OCI-LY7 (cell line): ENCODE data around the gene RXRG. TPM values are rescaled to one million over a fixed set of nuclear protein-coding genes. Genes with fewer than 3 reads are reported as not detected.

ENCODE experiments used
- BruUV-seq: library from RNA; stranded (reverse); fragments of 400-500 nt; replicated peaks from 2 replicates; lab custom pipeline; 2021; lab: Mats Ljungman, UMichigan
- CTCF ChIA-PET: fragments of 300-600 bp; sonication (Branson Sonifier 250); formaldehyde crosslinking; loops from one replicate; lab custom pipeline; 2022; ENCODE audit warnings: antibody characterized with exemption; ENCODE audit not compliant: unreplicated experiment; lab: Charles Lee
- POLR2A ChIA-PET: fragments of 300-600 bp; sonication (Branson Sonifier 250); formaldehyde crosslinking; loops from one replicate; lab custom pipeline; 2022; ENCODE audit warnings: antibody characterized with exemption; lab: Charles Lee
- DNase-seq: peaks from one replicate; pipeline ENCODE4 v3.0.0-alpha.2; 2015; ENCODE audit warnings: low spot score
- H2AFZ ChIP-seq: fragments of 200-600 bp; sonication (generic), shearing (Covaris generic); 2 replicates; pipeline ENCODE4 v1.6.1; 2014; ENCODE audit warnings: mild to moderate bottlenecking, antibody characterized with exemption, low read length, moderate library complexity
- H3K27ac ChIP-seq: fragments of 200-600 bp; sonication (generic); 2 replicates; pipeline ENCODE4 v1.5.1; 2014; ENCODE audit warnings: mixed run types, low read depth, mild to moderate bottlenecking, moderate library complexity, low read length, inconsistent platforms; ENCODE audit not compliant: poor library complexity, severe bottlenecking
- H3K36me3 ChIP-seq: fragments of 200-600 bp; sonication (generic); 2 replicates; pipeline ENCODE4 v1.6.1; 2014; ENCODE audit warnings: mild to moderate bottlenecking, antibody characterized with exemption, low read length, moderate library complexity, mixed read lengths; ENCODE audit not compliant: insufficient read depth
- H3K4me1 ChIP-seq: fragments of 200-600 bp; sonication (generic); 2 replicates; pipeline ENCODE4 v1.5.1; 2014; ENCODE audit warnings: mild to moderate bottlenecking, low read length; ENCODE audit not compliant: insufficient read depth, poor library complexity, severe bottlenecking
- H3K4me2 ChIP-seq: fragments of 200-600 bp; sonication (generic); 2 replicates; pipeline ENCODE4 v1.6.1; 2014; ENCODE audit warnings: mild to moderate bottlenecking, low read length
- H3K4me3 ChIP-seq: fragments of 200-600 bp; sonication (generic); 2 replicates; pipeline ENCODE4 v1.5.1; 2014; ENCODE audit warnings: mild to moderate bottlenecking, low read depth, low read length; ENCODE audit not compliant: poor library complexity, severe bottlenecking
- H3K79me2 ChIP-seq: fragments of 200-600 bp; sonication (generic); 2 replicates; pipeline ENCODE4 v1.6.1; 2016; ENCODE audit warnings: low read depth, mild to moderate bottlenecking, low read length, moderate library complexity, mixed read lengths; ENCODE audit not compliant: insufficient read depth
- H3K9me2 ChIP-seq: fragments of 200-600 bp; sonication (generic); 2 replicates; pipeline ENCODE4 v1.6.1; 2016; ENCODE audit warnings: mild to moderate bottlenecking, low read length, mixed read lengths; ENCODE audit not compliant: insufficient read depth
- H3K9me3 ChIP-seq: fragments of 200-600 bp; sonication (generic); 2 replicates; pipeline ENCODE4 v1.6.1; 2014; ENCODE audit warnings: mild to moderate bottlenecking, mixed run types, low read length, mixed read lengths
- H4K20me1 ChIP-seq: fragments of 200-600 bp; sonication (generic); 2 replicates; pipeline ENCODE4 v1.6.1; 2014; ENCODE audit warnings: mild to moderate bottlenecking, antibody characterized with exemption, low read length, moderate library complexity, mixed read lengths; ENCODE audit not compliant: insufficient read depth
- EZH2phosphoT487 ChIP-seq: fragments of 200-600 bp; sonication (generic); IDR thresholded peaks from 2 replicates; pipeline ENCODE4 v1.6.1; 2018; ENCODE audit warnings: low read depth, borderline replicate concordance, mild to moderate bottlenecking, mixed run types, antibody characterized with exemption, low read length, moderate library complexity, mixed read lengths
- intact Hi-C: fragments of 100-400 bp; cut with micrococcal nuclease; formaldehyde crosslinking; loops from one replicate; pipeline ENCODE4 v1.10.0; 2022; ENCODE audit not compliant: unreplicated experiment
- total RNA-seq, 2 experiments: library from RNA; depleted of rRNA in 1 of 2; stranded (reverse); fragments of >200 nt in 1 of 2; shearing (Covaris generic) in 1 of 2; gene quantifications; 2 replicates each; pipeline ENCODE4 v1.2.3, GENCODE V29; 2014 to 2022
- TF ChIP-seq, protein P1 (sequence below): fragments of 200-600 bp; sonication (generic); conservative IDR thresholded peaks from 2 replicates; pipeline ENCODE4 v1.5.1; 2014; ENCODE audit warnings: mild to moderate bottlenecking, antibody characterized with exemption, low read length, moderate library complexity, mixed read lengths

Gene RXRG
- total RNA-seq, 2 experiments from 2014 or later: not detected

GRCh38 chr1:165476776-165477175 is 31.9 kb upstream of the RXRG start:
- no peaks in the 10 kb centered on the region for H3K9me2 ChIP-seq
- no peak for DNase-seq
- no peak overlapping the region for H2AFZ ChIP-seq
- no peak overlapping the region for H3K27ac ChIP-seq
- intact Hi-C loops: no loop called here
- H4K20me1 ChIP-seq: no peaks in the 10 kb centered on the region
- no peak overlapping the region for H3K4me3 ChIP-seq
- H3K4me2 ChIP-seq: no peak overlapping the region
- H3K9me3 ChIP-seq: no peaks in the 10 kb centered on the region
- BruUV-seq: no TSS peak
- H3K79me2 ChIP-seq: no peaks in the 10 kb centered on the region
- TF ChIP-seq, protein P1, sequence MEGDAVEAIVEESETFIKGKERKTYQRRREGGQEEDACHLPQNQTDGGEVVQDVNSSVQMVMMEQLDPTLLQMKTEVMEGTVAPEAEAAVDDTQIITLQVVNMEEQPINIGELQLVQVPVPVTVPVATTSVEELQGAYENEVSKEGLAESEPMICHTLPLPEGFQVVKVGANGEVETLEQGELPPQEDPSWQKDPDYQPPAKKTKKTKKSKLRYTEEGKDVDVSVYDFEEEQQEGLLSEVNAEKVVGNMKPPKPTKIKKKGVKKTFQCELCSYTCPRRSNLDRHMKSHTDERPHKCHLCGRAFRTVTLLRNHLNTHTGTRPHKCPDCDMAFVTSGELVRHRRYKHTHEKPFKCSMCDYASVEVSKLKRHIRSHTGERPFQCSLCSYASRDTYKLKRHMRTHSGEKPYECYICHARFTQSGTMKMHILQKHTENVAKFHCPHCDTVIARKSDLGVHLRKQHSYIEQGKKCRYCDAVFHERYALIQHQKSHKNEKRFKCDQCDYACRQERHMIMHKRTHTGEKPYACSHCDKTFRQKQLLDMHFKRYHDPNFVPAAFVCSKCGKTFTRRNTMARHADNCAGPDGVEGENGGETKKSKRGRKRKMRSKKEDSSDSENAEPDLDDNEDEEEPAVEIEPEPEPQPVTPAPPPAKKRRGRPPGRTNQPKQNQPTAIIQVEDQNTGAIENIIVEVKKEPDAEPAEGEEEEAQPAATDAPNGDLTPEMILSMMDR: no peak
- TF ChIP-seq EZH2phosphoT487: no peak
- POLR2A ChIA-PET: no interaction called here
- H3K4me1 ChIP-seq: no peaks in the 10 kb centered on the region
- CTCF ChIA-PET: no interaction called here
- H3K36me3 ChIP-seq: no peaks in the 10 kb centered on the region

- intact Hi-C loops: no loop called here
- no peaks in the 10 kb centered on the region for H3K9me2 ChIP-seq
- no peak overlapping the region for H3K27ac ChIP-seq
- H3K36me3 ChIP-seq: no peaks in the 10 kb centered on the region
- H3K4me3 ChIP-seq: no peak overlapping the region
- CTCF ChIA-PET: no interaction called here
- H3K4me2 ChIP-seq: no peak overlapping the region
- H4K20me1 ChIP-seq: no peaks in the 10 kb centered on the region
- H2AFZ ChIP-seq: no peak overlapping the region
- no peaks in the 10 kb centered on the region for H3K4me1 ChIP-seq
- TF ChIP-seq, protein P1: no peak
- no peak for TF ChIP-seq EZH2phosphoT487
- H3K9me3 ChIP-seq: no peaks in the 10 kb centered on the region
- H3K79me2 ChIP-seq: no peaks in the 10 kb centered on the region
- POLR2A ChIA-PET: no interaction called here
- no TSS peak for BruUV-seq
- no peak for DNase-seq
These were observed 29.3 kb upstream of the RXRG start for GRCh38 chr1:165474196-165474595.

DNA sequence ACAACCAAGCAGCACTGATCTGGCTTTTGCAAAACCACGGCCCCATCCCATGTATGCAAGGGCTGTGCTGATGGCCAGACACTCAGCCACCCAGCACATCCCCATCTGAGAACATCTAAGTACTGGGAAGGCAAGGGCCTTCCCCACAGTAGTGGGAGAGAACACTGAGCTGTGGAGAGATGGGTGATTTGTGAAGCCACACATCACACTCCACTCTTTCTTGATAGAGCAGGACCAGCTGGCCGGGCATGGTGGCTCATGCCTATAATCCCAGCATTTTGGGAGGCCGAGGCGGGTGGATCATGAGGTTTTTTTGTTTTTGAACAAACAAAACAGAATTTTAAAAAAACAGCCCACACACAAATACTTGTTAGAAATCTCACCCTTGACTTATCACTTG is 28.2 kb upstream of the RXRG start:
- Histone ChIP-seq H3K4me1 (no peaks in the 10 kb centered on the region), H3K36me3 (no peaks in the 10 kb centered on the region), H4K20me1 (no peaks in the 10 kb centered on the region), H3K9me3 (no peaks in the 10 kb centered on the region), H3K79me2 (no peaks in the 10 kb centered on the region), H2AFZ (no peak overlapping the region), H3K4me3 (no peak overlapping the region), H3K27ac (no peak overlapping the region), H3K4me2 (no peak overlapping the region), H3K9me2 (no peaks in the 10 kb centered on the region)
- POLR2A ChIA-PET: no interaction called here
- DNase-seq: no peak
- TF ChIP-seq, protein P1: no peak
- TF ChIP-seq EZH2phosphoT487: no peak
- intact Hi-C loops: no loop called here
- CTCF ChIA-PET: no interaction called here
- BruUV-seq: no TSS peak
